Pancreas (tissue), 10 donors: ENCODE data around the gene NRXN2. TPM values are rescaled to one million over a fixed set of nuclear protein-coding genes. Genes with fewer than 3 reads are reported as not detected.

Source experiments
- ATAC-seq, 4 donors: fragments of 200-7000 bp; cut with Tn5 transposase; one replicate each; pipeline versions ENCODE4 v1.8.0 to v1.9.1; 2020; ENCODE audit warnings: mild to moderate bottlenecking in 4 of 4, moderate library complexity in 4 of 4
- DNase-seq, 6 donors: peaks; one replicate each; pipeline ENCODE4 v3.0.0-alpha.2; 2020
- FAIRE-seq: peaks from 2 replicates; lab custom pipeline; 2012; peaks lifted over from hg19 to GRCh38; lab: Jason Lieb, UNC
- H3K27ac ChIP-seq, 4 donors: fragments of 200-600 bp; sonication (generic); 1 replicate in 3 of 4; 2 replicates in 1 of 4; pipeline versions ENCODE4 v1.5.0 to v1.8.0; 2020
- H3K27me3 ChIP-seq, 4 donors: fragments of 200-600 bp; one replicate each; pipeline ENCODE4 v1.8.0; 2021
- H3K36me3 ChIP-seq, 3 donors: fragments of 200-600 bp; sonication (generic) in 1 of 3; one replicate each; pipeline versions ENCODE4 v1.5.0 to v1.8.0; 2020 to 2021
- H3K4me1 ChIP-seq, 3 donors: fragments of 200-600 bp; one replicate each; pipeline ENCODE4 v1.8.0; 2021
- H3K4me3 ChIP-seq, 4 donors: fragments of 200-600 bp; sonication (generic) in 2 of 4; one replicate each; pipeline versions ENCODE4 v1.5.0 to v1.8.0; 2020 to 2021
- H3K9me3 ChIP-seq, 4 donors: fragments of 200-600 bp; one replicate each; pipeline ENCODE4 v1.8.0; 2021
- CTCF ChIP-seq, 4 donors: fragments of 200-600 bp; sonication (generic) in 3 of 4; IDR thresholded peaks; one replicate each; pipeline versions ENCODE4 v1.5.0 to v1.8.0; 2021; ENCODE audit warnings: antibody characterized with exemption in 4 of 4
- WGBS, 2 donors: extraction: QIAGEN DNeasy Blood & Tissue Kit; methylation state at CpG; one replicate each; pipeline ENCODE4 v1.1.7; 2013; 5-methylcytosine and 5-hydroxymethylcytosine counted together
- intact Hi-C, 3 donors: fragments of 100-400 bp; cut with DNase I; formaldehyde crosslinking; loops; one replicate each; pipeline versions ENCODE4 v1.11.1 to v1.14.2; 2022
- polyA plus RNA-seq, 2 donors: library from polyadenylated mRNA; stranded (reverse); fragments of 200-250 nt; gene quantifications; one replicate each; pipeline ENCODE4 v1.2.3, GENCODE V29; 2013
- total RNA-seq, 6 donors: library from RNA; stranded (reverse); fragmentation: NEBNext Ultra II Directional in 4 of 6; extraction: Animal tissue kit (Norgen Biotek cat#: 25700) in 4 of 6; gene quantifications; one replicate each; pipeline versions ENCODE4 v1.2.1 to v1.2.4, GENCODE V29; 2021 to 2023
- donor health status: healthy with polysubstance abuse.
- donor health status: DM: no; HTN: no; CAD: no; lungs with moderate emphysema.
- donor health status: DM: no; HTN: no; CAD: no.
- donor health status: control.
- donor health status: control.
- donor health status: Bipolar disorder and iron deficiency.
- donor health status: DM: yes; HTN: yes; CAD: no.
- donor health status: DM: no; HTN: no; CAD: no.
- donor health status: DM: no; HTN: no; CAD: no.
- donor health status: DM: yes; HTN: yes; CAD: no.

The NRXN2 gene
- total and polyA plus RNA-seq, 8 donors, result 0.69 to 10.8 (median 2.1) TPM

GRCh38 chr11:64661146-64661545 lies 61.9 kb downstream of the NRXN2 start:
- intact Hi-C loops, result no loop called here
- DNase-seq (no peak), FAIRE-seq (no peak), ATAC-seq (peak in 2 of 4 donors; percentile 33 to 38)
- no peaks in the 10 kb centered on the region for H3K4me1 ChIP-seq
- no peak for TF ChIP-seq CTCF (IDR thresholded peaks at IDR 0.05)
- H3K36me3 ChIP-seq, result no peaks in the 10 kb centered on the region
- H3K27ac ChIP-seq, result no peak overlapping the region
- 79 to 82% methylated on average over 6 of the region's 6 CpGs for WGBS, 2 donors
- no peaks in the 10 kb centered on the region for H3K9me3 ChIP-seq
- no peaks in the 10 kb centered on the region for H3K27me3 ChIP-seq
- H3K4me3 ChIP-seq, result no peak overlapping the region

- DNase-seq (no peak), ATAC-seq (no peak), FAIRE-seq (no peak)
- H3K4me1 ChIP-seq, result no peaks in the 10 kb centered on the region
- no peak for TF ChIP-seq CTCF (IDR thresholded peaks at IDR 0.05)
- H3K36me3 ChIP-seq, result no peaks in the 10 kb centered on the region
- H3K27me3 ChIP-seq, result no peaks in the 10 kb centered on the region
- no peak overlapping the region for H3K27ac ChIP-seq
- no peak overlapping the region for H3K4me3 ChIP-seq
- H3K9me3 ChIP-seq, result no peaks in the 10 kb centered on the region
- intact Hi-C loops, result no loop called here
- 78 to 80% methylated on average over 19 of the region's 19 CpGs for WGBS, 2 donors
Observed at GRCh38 chr11:64660706-64661105, 62.3 kb downstream of the NRXN2 start.

GRCh38 chr11:64660205-64660604 lies 62.8 kb downstream of the NRXN2 start:
- intact Hi-C loops, result no loop called here

GRCh38 chr11:64659417-64660144 lies 63.4 kb downstream of the NRXN2 start:
- Histone ChIP-seq H3K4me3 (no peak overlapping the region), H3K36me3 (no peaks in the 10 kb centered on the region), H3K27me3 (no peaks in the 10 kb centered on the region), H3K4me1 (no peaks in the 10 kb centered on the region), H3K9me3 (no peaks in the 10 kb centered on the region), H3K27ac (no peak overlapping the region)
- intact Hi-C loops, result loop anchor here in 1 of 3 donors (10.0 kb wide), 1 partner anchor 165 kb away; no protein-coding TSS in a partner anchor
- ATAC-seq (no peak), FAIRE-seq (no peak), DNase-seq (no peak)
- TF ChIP-seq CTCF (IDR thresholded peaks at IDR 0.05), result no peak
- WGBS, 2 donors, result 74 to 83% methylated on average over 9 of the region's 9 CpGs

More at GRCh38 chr11:64660205-64660604, 62.8 kb downstream of the NRXN2 start:
- no peak overlapping the region for H3K4me3 ChIP-seq
- no peaks in the 10 kb centered on the region for H3K27me3 ChIP-seq
- no peak for ATAC-seq
- H3K36me3 ChIP-seq, result no peaks in the 10 kb centered on the region
- no peak for FAIRE-seq
- no peak overlapping the region for H3K27ac ChIP-seq
- no peak for TF ChIP-seq CTCF (IDR thresholded peaks at IDR 0.05)
- no peaks in the 10 kb centered on the region for H3K4me1 ChIP-seq
- 82 to 83% methylated on average over 10 of the region's 10 CpGs for WGBS, 2 donors
- H3K9me3 ChIP-seq, result no peaks in the 10 kb centered on the region
- DNase-seq, result no peak

- Histone ChIP-seq H3K27ac (no peak overlapping the region), H3K4me1 (no peaks in the 10 kb centered on the region), H3K4me3 (no peak overlapping the region), H3K9me3 (no peaks in the 10 kb centered on the region), H3K36me3 (no peaks in the 10 kb centered on the region), H3K27me3 (no peaks in the 10 kb centered on the region)
- ATAC-seq (no peak), FAIRE-seq (no peak), DNase-seq (no peak)
- WGBS, 2 donors, result 76 to 82% methylated on average over 2 of the region's 2 CpGs
- intact Hi-C loops, result loop anchor here in 1 of 3 donors (10.0 kb wide), 1 partner anchor 163 kb away; no protein-coding TSS in a partner anchor
- no peak for TF ChIP-seq CTCF (IDR thresholded peaks at IDR 0.05)
Observed at GRCh38 chr11:64658265-64658664, 64.7 kb downstream of the NRXN2 start.
